ENCODE data around the gene COQ10A. TPM values are rescaled to one million over a fixed set of nuclear protein-coding genes. Genes with fewer than 3 reads are reported as not detected.

Gene COQ10A
- total and polyA plus RNA-seq, 9 of the 15 experiments (the other 6 are each of a cell fraction or from before 2014, with no cell fraction given), result 3.1 to 26.4 (median 12.7) TPM

DNA sequence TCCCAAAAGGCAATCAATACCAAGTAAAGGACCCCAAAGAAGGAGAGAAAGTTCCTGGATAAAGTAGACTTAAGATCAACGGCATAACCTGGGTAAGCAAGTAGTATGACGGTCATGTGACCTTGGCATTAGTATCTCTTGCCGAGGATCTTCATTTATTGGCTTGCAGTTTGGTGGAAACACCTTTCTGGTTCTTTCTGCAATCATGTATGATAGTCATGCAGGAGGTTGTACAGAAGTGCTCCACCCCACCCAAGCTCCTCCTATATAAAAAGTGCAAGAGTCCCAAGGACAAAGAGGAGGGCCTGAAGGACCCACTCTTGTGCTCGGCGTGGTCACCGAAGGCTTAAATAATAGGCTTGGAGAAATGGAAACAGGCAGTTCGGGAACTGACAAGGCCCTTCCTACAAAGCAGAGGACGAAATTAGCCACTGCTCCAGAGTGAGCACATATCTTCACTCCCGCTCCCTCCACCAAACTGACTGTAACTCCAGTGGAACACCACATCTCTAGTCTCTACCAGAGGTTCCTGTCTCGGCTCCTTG, 32.6 kb downstream of the COQ10A start (continued):
- TF ChIP-seq ZNF224 (CRISPR knock-in tag; IDR thresholded peaks at IDR 0.05), result no peak
- TF ChIP-seq ZNF311 (CRISPR knock-in tag; IDR thresholded peaks at IDR 0.05), result no peak
- TF ChIP-seq, protein P1, sequence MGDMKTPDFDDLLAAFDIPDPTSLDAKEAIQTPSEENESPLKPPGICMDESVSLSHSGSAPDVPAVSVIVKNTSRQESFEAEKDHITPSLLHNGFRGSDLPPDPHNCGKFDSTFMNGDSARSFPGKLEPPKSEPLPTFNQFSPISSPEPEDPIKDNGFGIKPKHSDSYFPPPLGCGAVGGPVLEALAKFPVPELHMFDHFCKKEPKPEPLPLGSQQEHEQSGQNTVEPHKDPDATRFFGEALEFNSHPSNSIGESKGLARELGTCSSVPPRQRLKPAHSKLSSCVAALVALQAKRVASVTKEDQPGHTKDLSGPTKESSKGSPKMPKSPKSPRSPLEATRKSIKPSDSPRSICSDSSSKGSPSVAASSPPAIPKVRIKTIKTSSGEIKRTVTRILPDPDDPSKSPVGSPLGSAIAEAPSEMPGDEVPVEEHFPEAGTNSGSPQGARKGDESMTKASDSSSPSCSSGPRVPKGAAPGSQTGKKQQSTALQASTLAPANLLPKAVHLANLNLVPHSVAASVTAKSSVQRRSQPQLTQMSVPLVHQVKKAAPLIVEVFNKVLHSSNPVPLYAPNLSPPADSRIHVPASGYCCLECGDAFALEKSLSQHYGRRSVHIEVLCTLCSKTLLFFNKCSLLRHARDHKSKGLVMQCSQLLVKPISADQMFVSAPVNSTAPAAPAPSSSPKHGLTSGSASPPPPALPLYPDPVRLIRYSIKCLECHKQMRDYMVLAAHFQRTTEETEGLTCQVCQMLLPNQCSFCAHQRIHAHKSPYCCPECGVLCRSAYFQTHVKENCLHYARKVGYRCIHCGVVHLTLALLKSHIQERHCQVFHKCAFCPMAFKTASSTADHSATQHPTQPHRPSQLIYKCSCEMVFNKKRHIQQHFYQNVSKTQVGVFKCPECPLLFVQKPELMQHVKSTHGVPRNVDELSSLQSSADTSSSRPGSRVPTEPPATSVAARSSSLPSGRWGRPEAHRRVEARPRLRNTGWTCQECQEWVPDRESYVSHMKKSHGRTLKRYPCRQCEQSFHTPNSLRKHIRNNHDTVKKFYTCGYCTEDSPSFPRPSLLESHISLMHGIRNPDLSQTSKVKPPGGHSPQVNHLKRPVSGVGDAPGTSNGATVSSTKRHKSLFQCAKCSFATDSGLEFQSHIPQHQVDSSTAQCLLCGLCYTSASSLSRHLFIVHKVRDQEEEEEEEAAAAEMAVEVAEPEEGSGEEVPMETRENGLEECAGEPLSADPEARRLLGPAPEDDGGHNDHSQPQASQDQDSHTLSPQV (IDR thresholded peaks at IDR 0.05), result 0 out of 2 replicates have a peak, but pooled peaks have one; percentile 35
- no peak for TF ChIP-seq COPS2 (conservative IDR thresholded peaks at IDR 0.05)
- TF ChIP-seq TBL1XR1 (IDR thresholded peaks at IDR 0.05; ENCODE audit: low read length in 2 of 2), result no peak
- no peak for TF ChIP-seq HDAC3 (IDR thresholded peaks at IDR 0.05; ENCODE audit: borderline replicate concordance, partially characterized antibody)
- no peak for TF ChIP-seq STAG1 (CRISPR knock-in tag; IDR thresholded peaks at IDR 0.05; ENCODE audit: borderline replicate concordance)
- TF ChIP-seq, protein P2, sequence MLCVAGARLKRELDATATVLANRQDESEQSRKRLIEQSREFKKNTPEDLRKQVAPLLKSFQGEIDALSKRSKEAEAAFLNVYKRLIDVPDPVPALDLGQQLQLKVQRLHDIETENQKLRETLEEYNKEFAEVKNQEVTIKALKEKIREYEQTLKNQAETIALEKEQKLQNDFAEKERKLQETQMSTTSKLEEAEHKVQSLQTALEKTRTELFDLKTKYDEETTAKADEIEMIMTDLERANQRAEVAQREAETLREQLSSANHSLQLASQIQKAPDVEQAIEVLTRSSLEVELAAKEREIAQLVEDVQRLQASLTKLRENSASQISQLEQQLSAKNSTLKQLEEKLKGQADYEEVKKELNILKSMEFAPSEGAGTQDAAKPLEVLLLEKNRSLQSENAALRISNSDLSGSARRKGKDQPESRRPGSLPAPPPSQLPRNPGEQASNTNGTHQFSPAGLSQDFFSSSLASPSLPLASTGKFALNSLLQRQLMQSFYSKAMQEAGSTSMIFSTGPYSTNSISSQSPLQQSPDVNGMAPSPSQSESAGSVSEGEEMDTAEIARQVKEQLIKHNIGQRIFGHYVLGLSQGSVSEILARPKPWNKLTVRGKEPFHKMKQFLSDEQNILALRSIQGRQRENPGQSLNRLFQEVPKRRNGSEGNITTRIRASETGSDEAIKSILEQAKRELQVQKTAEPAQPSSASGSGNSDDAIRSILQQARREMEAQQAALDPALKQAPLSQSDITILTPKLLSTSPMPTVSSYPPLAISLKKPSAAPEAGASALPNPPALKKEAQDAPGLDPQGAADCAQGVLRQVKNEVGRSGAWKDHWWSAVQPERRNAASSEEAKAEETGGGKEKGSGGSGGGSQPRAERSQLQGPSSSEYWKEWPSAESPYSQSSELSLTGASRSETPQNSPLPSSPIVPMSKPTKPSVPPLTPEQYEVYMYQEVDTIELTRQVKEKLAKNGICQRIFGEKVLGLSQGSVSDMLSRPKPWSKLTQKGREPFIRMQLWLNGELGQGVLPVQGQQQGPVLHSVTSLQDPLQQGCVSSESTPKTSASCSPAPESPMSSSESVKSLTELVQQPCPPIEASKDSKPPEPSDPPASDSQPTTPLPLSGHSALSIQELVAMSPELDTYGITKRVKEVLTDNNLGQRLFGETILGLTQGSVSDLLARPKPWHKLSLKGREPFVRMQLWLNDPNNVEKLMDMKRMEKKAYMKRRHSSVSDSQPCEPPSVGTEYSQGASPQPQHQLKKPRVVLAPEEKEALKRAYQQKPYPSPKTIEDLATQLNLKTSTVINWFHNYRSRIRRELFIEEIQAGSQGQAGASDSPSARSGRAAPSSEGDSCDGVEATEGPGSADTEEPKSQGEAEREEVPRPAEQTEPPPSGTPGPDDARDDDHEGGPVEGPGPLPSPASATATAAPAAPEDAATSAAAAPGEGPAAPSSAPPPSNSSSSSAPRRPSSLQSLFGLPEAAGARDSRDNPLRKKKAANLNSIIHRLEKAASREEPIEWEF (CRISPR knock-in tag; IDR thresholded peaks at IDR 0.05), result 0 out of 2 replicates have a peak, but pooled peaks have one; percentile 42
- TF ChIP-seq XRCC3 (IDR thresholded peaks at IDR 0.05), result no peak
- TF ChIP-seq KHSRP (IDR thresholded peaks at IDR 0.05), result no peak
- TF ChIP-seq KLF13 (tag; IDR thresholded peaks at IDR 0.05; ENCODE audit: borderline replicate concordance, low read depth), result no peak
- no peak for TF ChIP-seq BACH1 (tag; IDR thresholded peaks at IDR 0.05)
- no peak for TF ChIP-seq DMBX1 (CRISPR knock-in tag; IDR thresholded peaks at IDR 0.05; ENCODE audit: borderline replicate concordance)
- TF ChIP-seq CBFA2T2 (conservative IDR thresholded peaks at IDR 0.05), result peak; percentile 40
- no peak for TF ChIP-seq KDM2B (CRISPR knock-in tag; IDR thresholded peaks at IDR 0.05)
- TF ChIP-seq, protein P3, sequence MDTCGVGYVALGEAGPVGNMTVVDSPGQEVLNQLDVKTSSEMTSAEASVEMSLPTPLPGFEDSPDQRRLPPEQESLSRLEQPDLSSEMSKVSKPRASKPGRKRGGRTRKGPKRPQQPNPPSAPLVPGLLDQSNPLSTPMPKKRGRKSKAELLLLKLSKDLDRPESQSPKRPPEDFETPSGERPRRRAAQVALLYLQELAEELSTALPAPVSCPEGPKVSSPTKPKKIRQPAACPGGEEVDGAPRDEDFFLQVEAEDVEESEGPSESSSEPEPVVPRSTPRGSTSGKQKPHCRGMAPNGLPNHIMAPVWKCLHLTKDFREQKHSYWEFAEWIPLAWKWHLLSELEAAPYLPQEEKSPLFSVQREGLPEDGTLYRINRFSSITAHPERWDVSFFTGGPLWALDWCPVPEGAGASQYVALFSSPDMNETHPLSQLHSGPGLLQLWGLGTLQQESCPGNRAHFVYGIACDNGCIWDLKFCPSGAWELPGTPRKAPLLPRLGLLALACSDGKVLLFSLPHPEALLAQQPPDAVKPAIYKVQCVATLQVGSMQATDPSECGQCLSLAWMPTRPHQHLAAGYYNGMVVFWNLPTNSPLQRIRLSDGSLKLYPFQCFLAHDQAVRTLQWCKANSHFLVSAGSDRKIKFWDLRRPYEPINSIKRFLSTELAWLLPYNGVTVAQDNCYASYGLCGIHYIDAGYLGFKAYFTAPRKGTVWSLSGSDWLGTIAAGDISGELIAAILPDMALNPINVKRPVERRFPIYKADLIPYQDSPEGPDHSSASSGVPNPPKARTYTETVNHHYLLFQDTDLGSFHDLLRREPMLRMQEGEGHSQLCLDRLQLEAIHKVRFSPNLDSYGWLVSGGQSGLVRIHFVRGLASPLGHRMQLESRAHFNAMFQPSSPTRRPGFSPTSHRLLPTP (IDR thresholded peaks at IDR 0.05; ENCODE audit: borderline replicate concordance, extremely low read depth, insufficient read length), result no peak

Data from K562 (cell line).